ENCODE data around the gene PLXNC1.

Gene PLXNC1

DNA sequence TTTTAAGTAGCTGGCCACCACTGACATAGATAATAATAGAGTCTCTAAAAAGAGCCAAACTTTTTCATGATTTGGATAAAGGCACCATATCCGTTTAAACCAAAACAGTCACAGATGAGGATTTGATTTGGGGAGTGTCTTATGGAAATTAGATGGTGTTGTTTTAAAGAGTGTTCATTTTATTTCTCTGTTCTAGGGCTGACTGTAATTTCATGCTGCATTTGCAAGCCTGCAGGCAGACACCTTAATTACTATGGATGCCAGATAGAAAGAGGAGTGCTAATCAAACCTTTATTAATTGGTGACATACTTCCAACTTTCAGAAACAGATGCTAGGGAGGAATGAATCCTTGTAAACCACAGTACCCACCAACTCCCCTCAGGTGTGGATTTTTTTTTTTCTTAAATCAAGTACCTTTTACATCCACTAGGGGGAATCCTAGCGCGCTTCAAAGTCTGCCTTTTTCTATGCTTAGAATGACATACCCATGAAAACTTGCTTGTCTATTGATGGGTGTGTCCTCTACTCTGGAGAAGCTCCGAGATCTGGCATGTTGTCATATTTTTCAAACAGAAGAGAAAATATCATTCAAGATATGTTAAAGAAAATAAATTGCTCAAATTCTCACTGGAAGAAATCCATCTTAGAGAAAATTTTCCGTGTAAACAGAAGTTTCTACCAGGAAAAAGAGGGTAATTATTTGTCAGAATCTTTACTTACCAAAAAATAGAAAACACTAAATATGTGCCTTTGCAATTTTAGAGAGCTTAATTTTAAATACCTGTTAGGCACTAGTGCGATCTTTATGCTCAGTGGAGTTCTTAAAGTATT lies 14.2 kb upstream of the PLXNC1 start:
- DNase-seq (ENCODE audit: low read depth): peak; percentile 78

GRCh38 chr12:94135896-94136295 lies 12.5 kb upstream of the PLXNC1 start:
- DNase-seq (ENCODE audit: low read depth): no peak

DNA sequence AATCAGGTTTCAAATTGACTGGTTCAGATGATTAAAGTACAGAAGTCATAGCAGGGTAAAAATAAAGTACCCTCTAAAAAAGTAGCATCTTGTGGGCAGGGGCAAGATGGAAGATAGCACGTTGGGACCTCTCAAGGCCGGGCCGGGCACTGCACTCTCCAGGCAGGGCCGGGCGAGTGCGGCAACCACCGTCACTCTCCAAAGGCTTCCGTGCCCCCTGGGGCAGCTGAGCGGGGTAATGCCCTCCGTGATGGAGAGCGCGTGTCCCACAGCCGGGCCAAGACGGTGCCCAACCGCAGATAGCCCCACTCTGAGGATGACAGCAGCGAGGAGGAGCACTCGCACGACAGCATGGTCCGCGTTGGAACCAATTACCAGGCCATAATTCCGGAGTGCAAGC lies 8.6 kb upstream of the PLXNC1 start:
- DNase-seq (ENCODE audit: low read depth): no peak

GRCh38 chr12:94140556-94140955 lies 7.8 kb upstream of the PLXNC1 start:
- DNase-seq (ENCODE audit: low read depth): peak; percentile 41

GRCh38 chr12:94141004-94141764 lies 7.2 kb upstream of the PLXNC1 start:
- DNase-seq (ENCODE audit: low read depth): no peak

DNA sequence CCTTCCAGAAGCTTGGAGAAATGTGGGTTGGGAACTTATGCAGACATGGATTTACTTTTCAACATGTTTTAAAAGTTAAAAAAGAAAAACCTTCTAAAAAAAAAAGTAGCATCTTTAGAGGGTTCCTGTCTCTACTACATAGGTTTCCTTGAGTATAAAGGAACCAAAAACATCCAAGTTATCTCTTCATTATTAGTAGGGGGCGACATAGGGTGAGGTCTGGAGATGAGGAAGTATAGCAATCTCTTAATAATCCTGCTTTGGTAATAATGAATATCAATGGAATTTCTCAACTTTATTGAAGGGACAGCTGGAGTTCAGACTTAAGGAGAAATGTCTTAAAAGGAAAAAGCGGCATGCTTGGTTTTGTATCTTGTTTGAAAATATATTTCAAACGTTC lies 6.5 kb upstream of the PLXNC1 start:
- DNase-seq (ENCODE audit: low read depth): no peak

DNA sequence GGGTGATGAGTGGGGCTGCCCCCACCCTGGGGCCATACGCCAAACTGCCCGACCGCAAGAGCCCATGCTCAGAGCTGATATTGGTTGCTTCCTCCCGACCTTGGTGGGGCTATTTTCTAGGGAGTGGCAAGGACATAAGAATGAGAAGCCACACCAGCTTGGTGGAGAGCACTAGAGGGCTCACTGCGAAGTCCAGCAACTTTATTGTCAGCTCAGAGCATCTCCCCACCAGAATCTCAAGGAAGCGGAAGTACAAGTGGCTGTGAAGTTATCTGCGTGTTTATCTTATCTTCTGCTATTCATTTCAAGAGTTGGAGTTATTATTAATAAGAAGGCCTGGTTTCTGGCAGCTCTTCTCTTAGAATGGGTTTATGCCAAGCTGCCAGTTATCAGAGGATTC lies 4.9 kb upstream of the PLXNC1 start:
- no peak for DNase-seq (ENCODE audit: low read depth)

- no peak for DNase-seq (ENCODE audit: low read depth)
Measured at GRCh38 chr12:94143951-94144350, 4.4 kb upstream of the PLXNC1 start.

GRCh38 chr12:94144781-94145180 lies 3.6 kb upstream of the PLXNC1 start:
- DNase-seq (ENCODE audit: low read depth): no peak

GRCh38 chr12:94145191-94145983 lies 3.0 kb upstream of the PLXNC1 start:
- DNase-seq (ENCODE audit: low read depth): peak; percentile 71

DNA sequence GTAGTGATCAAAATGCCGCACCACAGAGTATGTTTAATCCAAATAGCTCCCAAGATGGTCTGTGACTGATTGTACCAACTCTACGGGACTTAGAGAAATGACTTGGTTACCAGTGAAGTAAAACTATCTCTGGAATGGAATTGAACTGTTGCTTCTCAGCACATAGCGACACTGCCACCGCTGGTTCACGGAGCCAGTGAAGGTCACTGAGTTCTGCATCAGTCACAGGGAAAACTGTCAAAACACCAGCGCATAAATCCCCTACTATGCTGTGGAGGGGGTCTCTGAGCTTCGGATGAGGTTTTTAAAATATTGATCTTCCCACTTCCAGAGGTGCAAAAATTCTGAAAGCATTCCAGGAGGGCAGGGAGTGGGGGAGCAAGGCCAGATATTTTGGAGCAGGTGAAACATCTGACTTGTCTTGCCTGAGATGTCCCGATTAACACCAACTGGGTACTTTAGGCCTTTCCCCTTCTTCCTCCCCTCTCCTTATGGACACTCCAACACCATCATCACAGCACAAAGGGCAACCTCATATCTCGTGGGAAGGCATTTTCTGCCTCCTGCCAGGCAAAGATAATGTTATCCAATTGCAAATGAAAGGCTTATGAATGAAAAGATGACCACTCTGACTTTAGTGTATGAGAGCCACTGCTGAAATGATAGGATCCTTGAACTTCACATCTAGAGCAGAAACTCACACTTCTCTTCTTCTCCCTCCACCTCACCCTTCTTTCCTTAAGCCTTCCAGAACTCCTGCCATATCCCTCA lies 2.0 kb upstream of the PLXNC1 start:
- DNase-seq (ENCODE audit: low read depth): no peak

GRCh38 chr12:94147387-94147990 lies 888 bp upstream of the PLXNC1 start:
- no peak for DNase-seq (ENCODE audit: low read depth)

DNA sequence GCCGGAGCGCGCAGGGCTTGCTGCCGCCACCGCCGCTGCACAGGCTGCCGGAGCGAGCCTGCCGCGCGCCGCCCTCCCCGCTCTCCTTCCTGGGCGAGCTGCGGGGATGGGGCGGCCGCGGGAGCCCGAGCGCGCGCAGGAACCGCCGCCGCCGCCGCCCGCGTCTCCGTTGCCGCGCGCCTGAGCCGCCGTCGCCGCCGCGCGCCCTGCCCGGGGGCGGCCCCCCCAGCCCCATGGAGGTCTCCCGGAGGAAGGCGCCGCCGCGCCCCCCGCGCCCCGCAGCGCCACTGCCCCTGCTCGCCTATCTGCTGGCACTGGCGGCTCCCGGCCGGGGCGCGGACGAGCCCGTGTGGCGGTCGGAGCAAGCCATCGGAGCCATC lies 352 bp downstream of the PLXNC1 start:
- no peak for DNase-seq (ENCODE audit: low read depth)

DNA sequence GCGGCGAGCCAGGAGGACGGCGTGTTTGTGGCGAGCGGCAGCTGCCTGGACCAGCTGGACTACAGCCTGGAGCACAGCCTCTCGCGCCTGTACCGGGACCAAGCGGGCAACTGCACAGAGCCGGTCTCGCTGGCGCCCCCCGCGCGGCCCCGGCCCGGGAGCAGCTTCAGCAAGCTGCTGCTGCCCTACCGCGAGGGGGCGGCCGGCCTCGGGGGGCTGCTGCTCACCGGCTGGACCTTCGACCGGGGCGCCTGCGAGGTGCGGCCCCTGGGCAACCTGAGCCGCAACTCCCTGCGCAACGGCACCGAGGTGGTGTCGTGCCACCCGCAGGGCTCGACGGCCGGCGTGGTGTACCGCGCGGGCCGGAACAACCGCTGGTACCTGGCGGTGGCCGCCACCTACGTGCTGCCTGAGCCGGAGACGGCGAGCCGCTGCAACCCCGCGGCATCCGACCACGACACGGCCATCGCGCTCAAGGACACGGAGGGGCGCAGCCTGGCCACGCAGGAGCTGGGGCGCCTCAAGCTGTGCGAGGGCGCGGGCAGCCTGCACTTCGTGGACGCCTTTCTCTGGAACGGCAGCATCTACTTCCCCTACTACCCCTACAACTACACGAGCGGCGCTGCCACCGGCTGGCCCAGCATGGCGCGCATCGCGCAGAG lies 873 bp downstream of the PLXNC1 start:
- peak; percentile 46 for DNase-seq (ENCODE audit: low read depth)

DNA sequence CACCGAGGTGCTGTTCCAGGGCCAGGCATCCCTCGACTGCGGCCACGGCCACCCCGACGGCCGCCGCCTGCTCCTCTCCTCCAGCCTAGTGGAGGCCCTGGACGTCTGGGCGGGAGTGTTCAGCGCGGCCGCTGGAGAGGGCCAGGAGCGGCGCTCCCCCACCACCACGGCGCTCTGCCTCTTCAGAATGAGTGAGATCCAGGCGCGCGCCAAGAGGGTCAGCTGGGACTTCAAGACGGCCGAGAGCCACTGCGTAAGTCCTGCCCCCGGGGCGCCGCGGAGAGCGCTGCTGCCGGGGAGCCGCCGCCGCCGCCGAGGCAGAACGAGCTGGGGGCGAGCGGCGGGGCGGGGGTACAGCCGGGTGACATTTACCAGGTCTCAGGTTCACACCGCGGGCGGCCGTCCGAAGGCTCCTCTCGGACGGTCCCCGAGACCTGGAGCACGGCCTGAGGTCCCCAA lies 1.4 kb downstream of the PLXNC1 start:
- DNase-seq (ENCODE audit: low read depth): no peak

GRCh38 chr12:94150240-94151121 lies 2.1 kb downstream of the PLXNC1 start:
- DNase-seq (ENCODE audit: low read depth): no peak

- no peak for DNase-seq (ENCODE audit: low read depth)
Measured at GRCh38 chr12:94151582-94151981, 3.2 kb downstream of the PLXNC1 start.

DNA sequence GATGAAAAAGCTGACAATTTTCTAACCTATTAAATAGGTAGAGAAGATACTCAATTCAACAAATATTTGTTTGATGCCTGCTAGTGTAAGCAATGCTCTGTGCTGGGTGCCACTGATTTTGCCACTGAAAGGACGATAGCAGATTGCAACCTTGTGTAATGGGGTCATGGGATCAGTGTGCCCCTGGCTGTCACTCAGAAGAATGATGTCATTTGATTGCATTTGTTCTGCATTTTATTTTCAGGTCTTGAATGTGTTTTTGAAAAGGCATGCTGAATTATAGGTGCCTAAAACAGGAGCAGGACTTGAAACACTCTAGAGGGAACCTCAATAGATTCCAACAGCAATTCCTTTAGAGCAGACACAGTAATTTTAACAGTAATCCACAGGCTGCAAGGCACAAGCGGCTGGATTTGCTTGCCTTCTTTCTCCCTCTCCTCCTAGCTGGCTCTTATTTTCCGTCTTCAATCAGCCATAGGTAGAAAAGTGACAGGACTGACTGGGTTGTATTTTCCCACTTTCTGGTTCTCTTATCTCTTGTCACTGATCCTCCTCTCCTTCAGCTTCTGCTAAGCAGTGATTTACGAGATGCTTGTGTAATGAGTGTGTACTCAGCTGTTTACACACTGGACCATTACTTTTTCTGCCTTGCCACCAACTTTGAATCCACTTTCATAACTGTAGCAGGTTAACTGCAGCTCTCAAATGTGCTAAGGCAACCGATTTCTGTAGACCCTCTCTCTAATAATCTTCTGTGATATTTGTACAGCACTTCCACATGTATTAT lies 4.1 kb downstream of the PLXNC1 start:
- no peak for DNase-seq (ENCODE audit: low read depth)

GRCh38 chr12:94157181-94157580 lies 8.8 kb downstream of the PLXNC1 start:
- no peak for DNase-seq (ENCODE audit: low read depth)
